Measurements from ENCODE around the gene SMCR8.

DNA sequence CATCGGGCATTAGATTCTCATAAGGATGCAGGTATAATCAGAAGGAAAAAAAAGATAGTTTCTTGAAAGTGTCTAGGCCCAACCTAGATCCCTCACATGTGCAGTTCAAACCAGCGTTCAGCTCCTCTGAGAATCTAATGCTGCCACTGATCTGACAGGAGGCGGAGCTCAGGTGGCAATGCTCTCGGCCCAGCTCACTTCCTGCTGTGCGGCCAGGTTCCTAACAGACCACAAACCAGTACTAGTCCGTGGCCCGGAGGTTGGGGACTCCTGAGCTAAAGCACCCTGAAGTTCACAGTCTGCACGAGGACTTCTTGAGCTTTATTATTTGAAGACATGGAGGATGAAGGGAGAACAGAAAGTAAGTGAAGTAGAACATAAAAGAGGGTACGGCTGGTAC, 16.8 kb downstream of the SMCR8 start:
- TF ChIP-seq EP300 (IDR thresholded peaks at IDR 0.05; ENCODE audit: borderline replicate concordance in 1 of 2, control insufficient read depth in 1 of 2, low read depth in 2 of 2, low read length in 2 of 2) (no peak), BHLHE40 (IDR thresholded peaks at IDR 0.05; ENCODE audit: borderline replicate concordance in 1 of 2, low read depth in 2 of 2, low read length in 1 of 2) (no peak)
